PC-9 (cell line): ENCODE data around the gene SYCP2. TPM values are rescaled to one million over a fixed set of nuclear protein-coding genes. Genes with fewer than 3 reads are reported as not detected.

Experiments used
- BruUV-seq: library from RNA; stranded (reverse); fragments of 400-500 nt; replicated peaks from 2 replicates; lab custom pipeline; 2021; lab: Mats Ljungman, UMichigan
- CTCF ChIA-PET: fragments of 300-600 bp; sonication (Branson Sonifier 250); formaldehyde crosslinking; loops from one replicate; lab custom pipeline; 2022; ENCODE audit warnings: antibody characterized with exemption; lab: Charles Lee
- POLR2A ChIA-PET: fragments of 300-600 bp; sonication (Branson Sonifier 250); formaldehyde crosslinking; loops from one replicate; lab custom pipeline; 2022; ENCODE audit warnings: antibody characterized with exemption; ENCODE audit not compliant: unreplicated experiment; lab: Charles Lee
- DNase-seq, 2 experiments: peaks; one replicate each; pipeline versions ENCODE4 v3.0.0 to v3.0.0-alpha.2; 2015 to 2022; ENCODE audit warnings: mixed read lengths in 1 of 2
- H2AFZ ChIP-seq: fragments of 200-600 bp; sonication (generic); 2 replicates; pipeline ENCODE4 v1.8.1; 2017; ENCODE audit warnings: antibody characterized with exemption
- H3F3A ChIP-seq: fragments of 200-600 bp; sonication (generic); 2 replicates; pipeline ENCODE4 v1.8.1; 2017; ENCODE audit warnings: antibody characterized with exemption, mild to moderate bottlenecking, low read depth; ENCODE audit not compliant: insufficient read depth
- H3K27ac ChIP-seq: fragments of 200-600 bp; sonication (generic); 2 replicates; pipeline ENCODE4 v1.6.1; 2016; ENCODE audit warnings: mixed run types
- H3K27me3 ChIP-seq: fragments of 200-600 bp; sonication (generic); 2 replicates; pipeline ENCODE4 v1.6.1; 2016; ENCODE audit warnings: low read depth, mixed run types; ENCODE audit not compliant: insufficient read depth
- H3K36me3 ChIP-seq: fragments of 200-600 bp; sonication (generic); 2 replicates; pipeline ENCODE4 v1.6.1; 2016; ENCODE audit warnings: low read depth, mixed run types
- H3K4me1 ChIP-seq: fragments of 200-600 bp; sonication (generic); replicated peaks from 2 replicates; pipeline ENCODE4 v1.6.1; 2016; ENCODE audit warnings: mixed run types; ENCODE audit not compliant: insufficient read depth
- H3K4me2 ChIP-seq: fragments of 200-600 bp; sonication (generic); 2 replicates; pipeline ENCODE4 v1.6.1; 2017; ENCODE audit warnings: mixed run types
- H3K4me3 ChIP-seq: fragments of 200-600 bp; sonication (generic); 2 replicates; pipeline ENCODE4 v1.6.1; 2016; ENCODE audit warnings: mixed run types
- H3K79me2 ChIP-seq: fragments of 200-600 bp; sonication (generic); 2 replicates; pipeline ENCODE4 v1.6.1; 2017; ENCODE audit warnings: low read depth, mixed run types
- H3K9me2 ChIP-seq: fragments of 200-600 bp; sonication (generic); 2 replicates; pipeline ENCODE4 v1.8.1; 2017; ENCODE audit warnings: mild to moderate bottlenecking; ENCODE audit not compliant: insufficient read depth
- H3K9me3 ChIP-seq: fragments of 200-600 bp; sonication (generic); 2 replicates; pipeline ENCODE4 v1.8.1; 2016; ENCODE audit warnings: low read depth; ENCODE audit not compliant: insufficient read depth
- H4K20me1 ChIP-seq: fragments of 200-600 bp; sonication (generic); 2 replicates; pipeline ENCODE4 v1.8.1; 2017; ENCODE audit not compliant: insufficient read depth
- EZH2 ChIP-seq: fragments of 200-600 bp; sonication (generic); IDR thresholded peaks from 2 replicates; pipeline ENCODE4 v1.8.0; 2017; ENCODE audit warnings: antibody characterized with exemption, low read depth
- intact Hi-C: fragments of 100-400 bp; cut with micrococcal nuclease; formaldehyde crosslinking; loops from one replicate; pipeline ENCODE4 v1.10.0; 2022; ENCODE audit not compliant: unreplicated experiment
- total RNA-seq: library from RNA; stranded (reverse); gene quantifications from 2 replicates; pipeline ENCODE4 v1.2.3, GENCODE V29; 2021
- TF ChIP-seq, protein P1 (sequence below): fragments of 200-600 bp; sonication (generic); conservative IDR thresholded peaks from 2 replicates; pipeline ENCODE4 v1.6.1; 2017; ENCODE audit warnings: mixed run types, antibody characterized with exemption, mild to moderate bottlenecking, moderate library complexity

SYCP2 gene
- total RNA-seq, 1 experiment from 2014 or later, result 1.8 TPM

GRCh38 chr20:59835448-59836395, 97.7 kb downstream of the SYCP2 start:
- no peaks in the 10 kb centered on the region for H4K20me1 ChIP-seq
- ChIA-PET POLR2A (no interaction called here), CTCF (interaction anchor here (0.6 kb wide), 1 partner anchor 150 kb away, joined by 8 read pairs; no protein-coding TSS in a partner anchor)
- H3K4me3 ChIP-seq, result no peak overlapping the region
- no peaks in the 10 kb centered on the region for H3K27me3 ChIP-seq
- H3F3A ChIP-seq, result peaks cover 18% of the 10 kb centered on the region
- no peak overlapping the region for H3K27ac ChIP-seq
- no peak for DNase-seq
- no peak overlapping the region for H3K4me2 ChIP-seq
- no peaks in the 10 kb centered on the region for H3K9me2 ChIP-seq
- TF ChIP-seq EZH2, result no peak
- TF ChIP-seq, protein P1, sequence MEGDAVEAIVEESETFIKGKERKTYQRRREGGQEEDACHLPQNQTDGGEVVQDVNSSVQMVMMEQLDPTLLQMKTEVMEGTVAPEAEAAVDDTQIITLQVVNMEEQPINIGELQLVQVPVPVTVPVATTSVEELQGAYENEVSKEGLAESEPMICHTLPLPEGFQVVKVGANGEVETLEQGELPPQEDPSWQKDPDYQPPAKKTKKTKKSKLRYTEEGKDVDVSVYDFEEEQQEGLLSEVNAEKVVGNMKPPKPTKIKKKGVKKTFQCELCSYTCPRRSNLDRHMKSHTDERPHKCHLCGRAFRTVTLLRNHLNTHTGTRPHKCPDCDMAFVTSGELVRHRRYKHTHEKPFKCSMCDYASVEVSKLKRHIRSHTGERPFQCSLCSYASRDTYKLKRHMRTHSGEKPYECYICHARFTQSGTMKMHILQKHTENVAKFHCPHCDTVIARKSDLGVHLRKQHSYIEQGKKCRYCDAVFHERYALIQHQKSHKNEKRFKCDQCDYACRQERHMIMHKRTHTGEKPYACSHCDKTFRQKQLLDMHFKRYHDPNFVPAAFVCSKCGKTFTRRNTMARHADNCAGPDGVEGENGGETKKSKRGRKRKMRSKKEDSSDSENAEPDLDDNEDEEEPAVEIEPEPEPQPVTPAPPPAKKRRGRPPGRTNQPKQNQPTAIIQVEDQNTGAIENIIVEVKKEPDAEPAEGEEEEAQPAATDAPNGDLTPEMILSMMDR, result no peak
- no peak overlapping the region for H2AFZ ChIP-seq
- H3K9me3 ChIP-seq, result no peaks in the 10 kb centered on the region
- intact Hi-C loops, result no loop called here
- H3K4me1 ChIP-seq, result peaks cover 26% of the 10 kb centered on the region
- H3K79me2 ChIP-seq, result no peaks in the 10 kb centered on the region
- no TSS peak for BruUV-seq
- H3K36me3 ChIP-seq, result no peaks in the 10 kb centered on the region

DNA sequence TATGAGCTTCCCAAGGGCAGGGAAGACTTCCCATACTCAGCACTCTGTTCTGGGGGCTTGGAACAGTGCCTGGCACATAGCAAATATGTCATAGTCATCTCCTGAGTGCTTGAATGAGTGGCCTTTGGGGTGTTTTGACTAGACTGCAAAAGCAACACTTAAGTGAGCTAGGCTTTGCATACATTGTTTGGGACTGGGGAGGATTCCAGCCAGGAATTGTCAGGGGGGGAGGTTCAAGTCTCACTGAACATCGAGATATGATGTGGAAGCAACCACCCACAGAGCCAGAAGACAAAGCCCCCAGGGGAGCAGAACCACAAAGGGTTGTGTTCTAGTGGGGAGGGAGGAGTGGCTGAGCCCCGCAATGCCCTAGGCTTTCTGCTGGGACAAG, 98.4 kb downstream of the SYCP2 start:
- Histone ChIP-seq H3K4me3 (no peak overlapping the region), H3K9me3 (no peaks in the 10 kb centered on the region), H3K27me3 (no peaks in the 10 kb centered on the region), H3K4me1 (peaks cover 33% of the 10 kb centered on the region), H3K4me2 (no peak overlapping the region), H3K79me2 (no peaks in the 10 kb centered on the region), H3F3A (peaks cover 25% of the 10 kb centered on the region), H2AFZ (no peak overlapping the region), H4K20me1 (no peaks in the 10 kb centered on the region), H3K9me2 (no peaks in the 10 kb centered on the region), H3K36me3 (no peaks in the 10 kb centered on the region), H3K27ac (no peak overlapping the region)
- no peak for DNase-seq
- CTCF ChIA-PET, result interaction anchor here (0.6 to 0.7 kb wide), 2 partner anchors 49 to 151 kb away, joined by 3 to 8 read pairs; no protein-coding TSS in a partner anchor
- TF ChIP-seq, protein P1, result no peak
- intact Hi-C loops, result no loop called here
- POLR2A ChIA-PET, result no interaction called here
- no TSS peak for BruUV-seq

DNA sequence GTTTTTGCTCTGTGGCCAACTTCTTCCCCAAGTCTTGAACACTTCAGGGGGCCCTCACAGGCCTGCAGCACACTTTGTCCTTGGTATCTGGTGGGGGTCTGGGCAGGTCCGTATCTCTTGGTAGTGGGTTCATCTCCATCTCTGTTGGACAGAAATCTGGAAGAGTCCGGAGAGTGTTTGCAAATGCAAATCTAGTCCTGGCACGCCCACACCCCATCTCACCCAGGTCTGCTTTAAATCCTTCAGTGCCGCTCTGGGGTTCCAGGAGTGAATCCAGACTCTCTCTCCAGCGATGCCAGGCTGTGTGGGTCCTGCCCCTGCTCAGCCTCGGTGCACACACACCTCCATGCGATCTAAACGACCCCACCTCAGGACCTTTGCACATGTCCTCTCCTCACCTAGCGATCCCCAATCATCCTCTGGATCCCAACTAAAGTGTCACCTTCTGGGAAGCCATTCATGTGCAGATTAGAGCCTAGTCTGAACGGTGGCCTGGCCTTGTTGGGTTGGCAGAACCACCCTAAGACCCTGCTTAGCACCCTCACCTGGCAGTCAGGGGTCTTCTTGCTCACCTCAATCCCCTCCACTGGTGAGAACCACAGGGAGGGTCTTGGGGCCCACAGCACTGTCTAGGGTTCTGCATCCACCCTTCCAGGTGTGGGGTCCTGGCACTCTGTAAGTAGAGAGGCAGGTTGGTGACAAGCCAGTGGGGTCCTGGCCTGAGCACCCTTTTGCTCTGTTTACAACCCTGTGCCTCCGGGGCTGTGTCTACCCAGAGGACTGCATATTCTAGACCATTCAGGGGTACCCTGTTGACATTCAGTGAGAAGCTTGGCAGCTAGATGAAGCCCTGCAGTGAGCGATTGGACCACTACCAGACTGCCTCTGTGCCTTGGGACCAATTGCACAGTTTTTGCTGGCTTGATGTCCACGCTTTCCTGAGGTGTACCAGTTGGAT, 100.8 kb downstream of the SYCP2 start:
- BruUV-seq, result no TSS peak
- Histone ChIP-seq H3K79me2 (no peaks in the 10 kb centered on the region), H3K27me3 (no peaks in the 10 kb centered on the region), H3K4me2 (peak overlapping the region; percentile 72), H3K27ac (peak overlapping the region; percentile 75), H4K20me1 (no peaks in the 10 kb centered on the region), H3K36me3 (no peaks in the 10 kb centered on the region), H3F3A (peaks cover 29% of the 10 kb centered on the region), H3K4me1 (peaks cover 54% of the 10 kb centered on the region), H2AFZ (no peak overlapping the region), H3K9me2 (no peaks in the 10 kb centered on the region), H3K9me3 (no peaks in the 10 kb centered on the region), H3K4me3 (no peak overlapping the region)
- no peak for DNase-seq
- ChIA-PET CTCF (no interaction called here), POLR2A (no interaction called here)
- no peak for TF ChIP-seq EZH2
- TF ChIP-seq, protein P1, result no peak
- intact Hi-C loops, result no loop called here
